NCI-H128 (cell line): Measurements from ENCODE around the gene PFN1.

Experiments
- DNase-seq: peaks from one replicate; lab custom pipeline; 2025; ENCODE audit not compliant: unreplicated experiment; lab: John Stamatoyannopoulos, UW

The PFN1 gene

GRCh38 chr17:4897198-4897687 lies 51.1 kb downstream of the PFN1 start:
- DNase-seq = no peak

DNA sequence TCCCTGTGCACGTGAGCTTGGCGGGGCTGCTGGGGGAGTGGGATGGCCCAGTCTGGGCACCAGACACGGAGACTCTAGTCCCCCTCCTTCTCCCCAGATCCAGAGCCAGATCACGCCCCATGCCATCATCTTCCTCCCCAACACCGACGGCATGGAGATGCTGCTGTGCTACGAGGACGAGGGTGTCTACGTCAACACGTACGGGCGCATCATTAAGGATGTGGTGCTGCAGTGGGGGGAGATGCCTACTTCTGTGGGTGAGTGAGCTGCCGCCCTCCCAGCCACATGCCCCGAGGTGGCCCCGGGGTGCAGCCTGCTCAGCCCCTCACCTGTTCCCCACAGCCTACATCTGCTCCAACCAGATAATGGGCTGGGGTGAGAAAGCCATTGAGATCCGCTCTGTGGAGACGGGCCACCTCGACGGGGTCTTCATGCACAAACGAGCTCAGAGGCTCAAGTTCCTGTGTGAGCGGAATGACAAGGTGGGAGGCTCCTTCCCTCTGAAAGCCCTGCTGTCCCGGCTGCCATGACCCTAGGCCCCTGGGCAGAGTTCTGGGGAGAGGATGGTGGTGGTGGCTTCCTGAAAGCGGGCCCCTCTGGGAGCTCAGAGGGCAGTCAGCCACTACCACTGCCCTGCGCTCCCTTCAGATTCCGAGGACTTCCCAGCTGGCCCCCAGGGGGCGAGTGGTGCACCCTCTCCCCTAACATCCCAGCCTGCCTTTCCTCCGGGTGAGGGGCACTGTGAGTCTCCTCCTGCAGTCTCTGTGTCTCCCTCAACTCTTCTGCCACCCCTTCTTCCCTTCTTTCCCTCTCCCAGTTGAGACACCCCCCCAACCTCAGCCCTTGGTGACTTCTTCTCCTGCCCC lies 51.8 kb downstream of the PFN1 start:
- no peak for DNase-seq

GRCh38 chr17:4895657-4896331 lies 52.5 kb downstream of the PFN1 start:
- no peak for DNase-seq
